GOT3 (cell line): Measurements from ENCODE around the gene LRCH1.

Experiments
- DNase-seq: peaks from one replicate; lab custom pipeline; 2025; ENCODE audit warnings: mixed read lengths; lab: John Stamatoyannopoulos, UW

Gene LRCH1

GRCh38 chr13:46561691-46562090 is 8.7 kb downstream of the LRCH1 start:
- no peak for DNase-seq

- DNase-seq, result no peak
Observed at GRCh38 chr13:46562152-46562551, 9.2 kb downstream of the LRCH1 start.

GRCh38 chr13:46562581-46562980 is 9.6 kb downstream of the LRCH1 start:
- DNase-seq, result no peak

- no peak for DNase-seq
Observed at GRCh38 chr13:46565808-46566750, 13.1 kb downstream of the LRCH1 start.

- DNase-seq, result no peak
Observed at GRCh38 chr13:46567671-46568070, 14.7 kb downstream of the LRCH1 start.

- no peak for DNase-seq
Observed at GRCh38 chr13:46569456-46569855, 16.5 kb downstream of the LRCH1 start.

GRCh38 chr13:46570273-46570672 is 17.3 kb downstream of the LRCH1 start:
- no peak for DNase-seq

- no peak for DNase-seq
Observed at GRCh38 chr13:46571189-46571908, 18.4 kb downstream of the LRCH1 start.

- no peak for DNase-seq
Observed at GRCh38 chr13:46571909-46572595, 19.1 kb downstream of the LRCH1 start.

- no peak for DNase-seq
Observed at GRCh38 chr13:46572752-46573431, 19.9 kb downstream of the LRCH1 start.

GRCh38 chr13:46575301-46575771 is 22.4 kb downstream of the LRCH1 start:
- DNase-seq, result no peak

GRCh38 chr13:46575818-46576221 is 22.9 kb downstream of the LRCH1 start:
- DNase-seq, result no peak

GRCh38 chr13:46576762-46577161 is 23.8 kb downstream of the LRCH1 start:
- no peak for DNase-seq

GRCh38 chr13:46577696-46578589 is 25.0 kb downstream of the LRCH1 start:
- DNase-seq, result no peak

GRCh38 chr13:46578590-46578975 is 25.6 kb downstream of the LRCH1 start:
- no peak for DNase-seq

GRCh38 chr13:46580362-46580839 is 27.4 kb downstream of the LRCH1 start:
- DNase-seq, result no peak

GRCh38 chr13:46582190-46582589 is 29.2 kb downstream of the LRCH1 start:
- DNase-seq, result no peak

- DNase-seq, result no peak
Observed at GRCh38 chr13:46586751-46587514, 34.0 kb downstream of the LRCH1 start.

- no peak for DNase-seq
Observed at GRCh38 chr13:46587807-46588418, 34.9 kb downstream of the LRCH1 start.
